Mammary epithelial cell (primary cell): ENCODE measurements around the gene PHLDB2.

ENCODE experiments used
- EZH2 ChIP-seq: IDR thresholded peaks from 2 replicates; pipeline ENCODE4 v1.6.1; 2012; ENCODE audit warnings: low read length, inconsistent platforms, borderline replicate concordance
- TF ChIP-seq, protein P1 (sequence below), 2 donors: IDR thresholded peaks in 1 of 2; conservative IDR thresholded peaks in 1 of 2; 2 replicates each; pipeline ENCODE4 v1.5.1; 2011 to 2012; ENCODE audit warnings: inconsistent platforms in 2 of 2, low read length in 2 of 2, mild to moderate bottlenecking in 2 of 2, control low read depth in 1 of 2, low read depth in 1 of 2; ENCODE audit not compliant: insufficient read depth in 1 of 2; ENCODE audit errors: extremely low read depth in 1 of 2

DNA sequence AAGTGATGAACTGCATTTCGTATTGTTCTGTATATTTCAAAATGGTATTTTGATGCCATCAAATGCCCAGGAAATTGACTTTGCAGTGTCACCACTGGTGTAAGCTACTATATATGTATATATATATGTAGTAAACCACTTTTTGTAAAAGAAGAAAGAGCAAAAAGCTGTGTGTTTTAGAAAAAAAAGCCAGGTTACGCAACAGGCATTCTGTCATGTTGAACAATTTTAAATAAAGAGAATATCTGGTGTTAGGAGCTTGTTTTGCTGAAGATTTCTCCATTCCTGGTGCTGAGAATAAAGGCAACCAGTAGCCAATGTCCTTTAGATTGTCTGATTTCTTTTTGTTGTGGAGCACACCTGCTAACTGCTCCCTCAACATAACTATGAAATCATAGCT, 116.1 kb downstream of the PHLDB2 start:
- TF ChIP-seq, protein P1, sequence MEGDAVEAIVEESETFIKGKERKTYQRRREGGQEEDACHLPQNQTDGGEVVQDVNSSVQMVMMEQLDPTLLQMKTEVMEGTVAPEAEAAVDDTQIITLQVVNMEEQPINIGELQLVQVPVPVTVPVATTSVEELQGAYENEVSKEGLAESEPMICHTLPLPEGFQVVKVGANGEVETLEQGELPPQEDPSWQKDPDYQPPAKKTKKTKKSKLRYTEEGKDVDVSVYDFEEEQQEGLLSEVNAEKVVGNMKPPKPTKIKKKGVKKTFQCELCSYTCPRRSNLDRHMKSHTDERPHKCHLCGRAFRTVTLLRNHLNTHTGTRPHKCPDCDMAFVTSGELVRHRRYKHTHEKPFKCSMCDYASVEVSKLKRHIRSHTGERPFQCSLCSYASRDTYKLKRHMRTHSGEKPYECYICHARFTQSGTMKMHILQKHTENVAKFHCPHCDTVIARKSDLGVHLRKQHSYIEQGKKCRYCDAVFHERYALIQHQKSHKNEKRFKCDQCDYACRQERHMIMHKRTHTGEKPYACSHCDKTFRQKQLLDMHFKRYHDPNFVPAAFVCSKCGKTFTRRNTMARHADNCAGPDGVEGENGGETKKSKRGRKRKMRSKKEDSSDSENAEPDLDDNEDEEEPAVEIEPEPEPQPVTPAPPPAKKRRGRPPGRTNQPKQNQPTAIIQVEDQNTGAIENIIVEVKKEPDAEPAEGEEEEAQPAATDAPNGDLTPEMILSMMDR (conservative IDR thresholded peaks at IDR 0.05 in 1 of 2, IDR thresholded peaks at IDR 0.05 in 1 of 2; ENCODE audit: extremely low read depth in 1 of 2, insufficient read depth in 1 of 2, low read depth in 1 of 2, low read length in 2 of 2) = no peak
- TF ChIP-seq EZH2 = no peak
